ENCODE data around the gene KRTAP10-8. TPM values are rescaled to one million over a fixed set of nuclear protein-coding genes. Genes with fewer than 3 reads are reported as not detected.
"Not testable (repeated sequence)": the region's sequence is repeated elsewhere in the genome, so short reads cannot be mapped to it uniquely, and the experiment has no call there.

The KRTAP10-8 gene
- total RNA-seq, 1 experiment from 2014 or later, result not detected

DNA sequence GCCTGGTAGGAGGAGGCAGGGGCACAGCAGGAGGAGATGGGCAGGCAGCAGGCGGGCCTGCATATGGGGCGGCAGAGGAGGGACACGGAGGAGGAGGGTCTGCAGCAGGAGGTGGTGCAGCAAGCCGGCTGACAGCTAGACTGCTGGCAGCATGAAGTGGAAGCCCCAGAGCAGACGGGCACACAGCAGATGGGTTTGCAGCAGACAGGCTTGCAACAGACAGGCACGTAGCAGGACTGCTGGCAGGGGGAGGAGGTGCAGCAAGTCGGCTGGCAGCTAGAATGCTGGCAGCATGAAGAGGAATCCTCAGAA lies 32.1 kb upstream of the KRTAP10-8 start:
- Mint-ChIP-seq H3K36me3 (peaks cover 21% of the 10 kb centered on the region), H3K4me1 (peaks cover 13% of the 10 kb centered on the region), H3K27me3 (ENCODE audit: low read depth) (no peaks in the 10 kb centered on the region; the same call in 1 of the 2 replicates), H3K4me3 (no peak overlapping the region), H3K27ac (no peak overlapping the region), H3K9me3 (peaks cover 33% of the 10 kb centered on the region)
- no peak for DNase-seq (ENCODE audit: low spot score)
- TF ChIP-seq NR3C1 (CRISPR knock-in tag; conservative IDR thresholded peaks at IDR 0.05; ENCODE audit: low read depth) (no peak), FOXK1 (CRISPR knock-in tag; IDR thresholded peaks at IDR 0.05) (no peak), CREB1 (CRISPR knock-in tag; IDR thresholded peaks at IDR 0.05) (no peak), NFE2L1 (CRISPR knock-in tag; IDR thresholded peaks at IDR 0.05) (no peak), ZNF396 (CRISPR knock-in tag; IDR thresholded peaks at IDR 0.05; ENCODE audit: borderline replicate concordance) (no peak), PRRX2 (CRISPR knock-in tag; IDR thresholded peaks at IDR 0.05) (no peak), TP53 (CRISPR knock-in tag; IDR thresholded peaks at IDR 0.05) (no peak), SOX15 (CRISPR knock-in tag; IDR thresholded peaks at IDR 0.05) (no peak), SMAD3 (CRISPR knock-in tag; IDR thresholded peaks at IDR 0.05; ENCODE audit: borderline replicate concordance) (no peak), ZNF121 (CRISPR knock-in tag; IDR thresholded peaks at IDR 0.05) (no peak)
- TF ChIP-seq, protein P1, sequence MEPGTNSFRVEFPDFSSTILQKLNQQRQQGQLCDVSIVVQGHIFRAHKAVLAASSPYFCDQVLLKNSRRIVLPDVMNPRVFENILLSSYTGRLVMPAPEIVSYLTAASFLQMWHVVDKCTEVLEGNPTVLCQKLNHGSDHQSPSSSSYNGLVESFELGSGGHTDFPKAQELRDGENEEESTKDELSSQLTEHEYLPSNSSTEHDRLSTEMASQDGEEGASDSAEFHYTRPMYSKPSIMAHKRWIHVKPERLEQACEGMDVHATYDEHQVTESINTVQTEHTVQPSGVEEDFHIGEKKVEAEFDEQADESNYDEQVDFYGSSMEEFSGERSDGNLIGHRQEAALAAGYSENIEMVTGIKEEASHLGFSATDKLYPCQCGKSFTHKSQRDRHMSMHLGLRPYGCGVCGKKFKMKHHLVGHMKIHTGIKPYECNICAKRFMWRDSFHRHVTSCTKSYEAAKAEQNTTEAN (CRISPR knock-in tag; IDR thresholded peaks at IDR 0.05), result no peak
- TF ChIP-seq, protein P2, sequence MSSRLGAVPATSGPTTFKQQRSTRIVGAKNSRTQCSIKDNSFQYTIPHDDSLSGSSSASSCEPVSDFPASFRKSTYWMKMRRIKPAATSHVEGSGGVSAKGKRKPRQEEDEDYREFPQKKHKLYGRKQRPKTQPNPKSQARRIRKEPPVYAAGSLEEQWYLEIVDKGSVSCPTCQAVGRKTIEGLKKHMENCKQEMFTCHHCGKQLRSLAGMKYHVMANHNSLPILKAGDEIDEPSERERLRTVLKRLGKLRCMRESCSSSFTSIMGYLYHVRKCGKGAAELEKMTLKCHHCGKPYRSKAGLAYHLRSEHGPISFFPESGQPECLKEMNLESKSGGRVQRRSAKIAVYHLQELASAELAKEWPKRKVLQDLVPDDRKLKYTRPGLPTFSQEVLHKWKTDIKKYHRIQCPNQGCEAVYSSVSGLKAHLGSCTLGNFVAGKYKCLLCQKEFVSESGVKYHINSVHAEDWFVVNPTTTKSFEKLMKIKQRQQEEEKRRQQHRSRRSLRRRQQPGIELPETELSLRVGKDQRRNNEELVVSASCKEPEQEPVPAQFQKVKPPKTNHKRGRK (CRISPR knock-in tag; IDR thresholded peaks at IDR 0.05; ENCODE audit: borderline replicate concordance), result no peak
- TF ChIP-seq, protein P3, sequence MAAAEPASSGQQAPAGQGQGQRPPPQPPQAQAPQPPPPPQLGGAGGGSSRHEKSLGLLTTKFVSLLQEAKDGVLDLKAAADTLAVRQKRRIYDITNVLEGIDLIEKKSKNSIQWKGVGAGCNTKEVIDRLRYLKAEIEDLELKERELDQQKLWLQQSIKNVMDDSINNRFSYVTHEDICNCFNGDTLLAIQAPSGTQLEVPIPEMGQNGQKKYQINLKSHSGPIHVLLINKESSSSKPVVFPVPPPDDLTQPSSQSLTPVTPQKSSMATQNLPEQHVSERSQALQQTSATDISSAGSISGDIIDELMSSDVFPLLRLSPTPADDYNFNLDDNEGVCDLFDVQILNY (CRISPR knock-in tag; IDR thresholded peaks at IDR 0.05), result no peak
- TF ChIP-seq, protein P4, sequence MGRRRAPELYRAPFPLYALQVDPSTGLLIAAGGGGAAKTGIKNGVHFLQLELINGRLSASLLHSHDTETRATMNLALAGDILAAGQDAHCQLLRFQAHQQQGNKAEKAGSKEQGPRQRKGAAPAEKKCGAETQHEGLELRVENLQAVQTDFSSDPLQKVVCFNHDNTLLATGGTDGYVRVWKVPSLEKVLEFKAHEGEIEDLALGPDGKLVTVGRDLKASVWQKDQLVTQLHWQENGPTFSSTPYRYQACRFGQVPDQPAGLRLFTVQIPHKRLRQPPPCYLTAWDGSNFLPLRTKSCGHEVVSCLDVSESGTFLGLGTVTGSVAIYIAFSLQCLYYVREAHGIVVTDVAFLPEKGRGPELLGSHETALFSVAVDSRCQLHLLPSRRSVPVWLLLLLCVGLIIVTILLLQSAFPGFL (CRISPR knock-in tag; IDR thresholded peaks at IDR 0.05; ENCODE audit: borderline replicate concordance), result no peak
- TF ChIP-seq, protein P5, sequence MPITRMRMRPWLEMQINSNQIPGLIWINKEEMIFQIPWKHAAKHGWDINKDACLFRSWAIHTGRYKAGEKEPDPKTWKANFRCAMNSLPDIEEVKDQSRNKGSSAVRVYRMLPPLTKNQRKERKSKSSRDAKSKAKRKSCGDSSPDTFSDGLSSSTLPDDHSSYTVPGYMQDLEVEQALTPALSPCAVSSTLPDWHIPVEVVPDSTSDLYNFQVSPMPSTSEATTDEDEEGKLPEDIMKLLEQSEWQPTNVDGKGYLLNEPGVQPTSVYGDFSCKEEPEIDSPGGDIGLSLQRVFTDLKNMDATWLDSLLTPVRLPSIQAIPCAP (CRISPR knock-in tag; IDR thresholded peaks at IDR 0.05), result no peak
- TF ChIP-seq, protein P6, sequence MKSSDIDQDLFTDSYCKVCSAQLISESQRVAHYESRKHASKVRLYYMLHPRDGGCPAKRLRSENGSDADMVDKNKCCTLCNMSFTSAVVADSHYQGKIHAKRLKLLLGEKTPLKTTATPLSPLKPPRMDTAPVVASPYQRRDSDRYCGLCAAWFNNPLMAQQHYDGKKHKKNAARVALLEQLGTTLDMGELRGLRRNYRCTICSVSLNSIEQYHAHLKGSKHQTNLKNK (CRISPR knock-in tag; IDR thresholded peaks at IDR 0.05), result no peak
- TF ChIP-seq, protein P7, sequence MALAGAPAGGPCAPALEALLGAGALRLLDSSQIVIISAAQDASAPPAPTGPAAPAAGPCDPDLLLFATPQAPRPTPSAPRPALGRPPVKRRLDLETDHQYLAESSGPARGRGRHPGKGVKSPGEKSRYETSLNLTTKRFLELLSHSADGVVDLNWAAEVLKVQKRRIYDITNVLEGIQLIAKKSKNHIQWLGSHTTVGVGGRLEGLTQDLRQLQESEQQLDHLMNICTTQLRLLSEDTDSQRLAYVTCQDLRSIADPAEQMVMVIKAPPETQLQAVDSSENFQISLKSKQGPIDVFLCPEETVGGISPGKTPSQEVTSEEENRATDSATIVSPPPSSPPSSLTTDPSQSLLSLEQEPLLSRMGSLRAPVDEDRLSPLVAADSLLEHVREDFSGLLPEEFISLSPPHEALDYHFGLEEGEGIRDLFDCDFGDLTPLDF (CRISPR knock-in tag; IDR thresholded peaks at IDR 0.05), result no peak
- POLR2A ChIA-PET, result no interaction called here
- CTCF ChIA-PET, result interaction anchor here (1.0 to 2.2 kb wide), 2 partner anchors 30 to 214 kb away, joined by 3 to 9 read pairs; no protein-coding TSS in a partner anchor
- ATAC-seq, result no peak

DNA sequence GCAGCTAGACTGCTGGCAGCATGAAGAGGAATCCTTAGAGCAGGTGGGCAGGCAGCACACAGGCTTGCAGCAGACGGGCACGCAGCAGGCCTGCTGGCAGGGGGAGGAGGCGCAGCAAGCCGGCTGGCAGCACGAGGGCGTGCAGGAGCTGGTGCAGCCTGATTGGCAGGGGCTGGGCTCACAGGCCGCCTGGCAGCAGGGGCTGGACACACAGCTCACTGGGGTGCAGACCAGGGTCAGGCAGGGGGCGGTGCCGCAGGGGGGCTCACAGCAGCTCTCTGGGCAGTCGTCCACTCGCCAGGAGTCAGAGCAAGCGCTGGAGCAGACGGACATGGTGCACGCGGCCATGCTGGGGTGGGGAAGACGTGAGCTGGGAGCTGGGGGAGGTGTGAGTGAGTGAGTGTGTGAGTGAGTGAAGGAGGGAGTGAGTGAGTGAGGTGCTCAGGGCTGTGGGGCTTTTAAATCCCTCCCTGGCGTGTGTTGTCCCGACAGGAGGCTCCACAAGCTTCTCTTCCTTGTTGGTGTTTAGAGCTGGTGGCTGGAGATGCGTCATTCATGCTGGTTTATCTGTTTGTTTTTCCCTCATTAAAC lies 31.6 kb upstream of the KRTAP10-8 start, which contains the start of gene KRTAP10-5:
Gene KRTAP10-5 (minus strand): TSS at position 374 of the 591 bp plus-strand sequence. CDS start 26 bp downstream, at position 348.
- H3K36me3 Mint-ChIP-seq, result peaks cover 21% of the 10 kb centered on the region
- peaks cover 34% of the 10 kb centered on the region for H3K9me3 Mint-ChIP-seq
- POLR2A ChIA-PET; H3K4me3 Mint-ChIP-seq; H3K27ac Mint-ChIP-seq; H3K27me3 Mint-ChIP-seq (ENCODE audit: low read depth); ATAC-seq; DNase-seq (ENCODE audit: low spot score); H3K4me1 Mint-ChIP-seq: not testable (repeated sequence)
- CTCF ChIA-PET, result interaction anchor here (1.0 to 2.2 kb wide), 4 partner anchors 31 to 213 kb away, joined by 3 to 9 read pairs (median 4); no protein-coding TSS in a partner anchor
